GM18511 (cell line): ENCODE data around the gene FUT2.

Experiments
- ATAC-seq: cut with Tn5 transposase; IDR thresholded peaks from one replicate; pipeline ENCODE4 v1.9.1; 2021; ENCODE audit warnings: mild to moderate bottlenecking, moderate library complexity; ENCODE audit not compliant: unreplicated experiment

Gene FUT2

GRCh38 chr19:48724796-48725753 is 29.3 kb downstream of the FUT2 start:
- no peak for ATAC-seq

- ATAC-seq, result no peak
Measured at GRCh38 chr19:48726556-48726955, 30.8 kb downstream of the FUT2 start.

- ATAC-seq, result no peak
Measured at GRCh38 chr19:48728911-48729664, 33.3 kb downstream of the FUT2 start.

GRCh38 chr19:48731452-48731851 is 35.7 kb downstream of the FUT2 start:
- ATAC-seq, result no peak

GRCh38 chr19:48734625-48735024 is 38.9 kb downstream of the FUT2 start:
- no peak for ATAC-seq

- no peak for ATAC-seq
Measured at GRCh38 chr19:48735031-48735615, 39.4 kb downstream of the FUT2 start.

GRCh38 chr19:48737360-48737998 is 41.7 kb downstream of the FUT2 start:
- ATAC-seq, result no peak

- peak; percentile 68 for ATAC-seq
Measured at GRCh38 chr19:48738557-48739403, 43.0 kb downstream of the FUT2 start.

GRCh38 chr19:48739404-48740163 is 43.8 kb downstream of the FUT2 start:
- no peak for ATAC-seq

- ATAC-seq, result no peak
Measured at GRCh38 chr19:48740164-48740972, 44.6 kb downstream of the FUT2 start, which contains the start of gene RASIP1. RASIP1 (minus strand) TSS chr19:48740610; CDS start chr19:48740282, 328 bp downstream.

- ATAC-seq, result no peak
Measured at GRCh38 chr19:48741129-48741999, 45.6 kb downstream of the FUT2 start.

GRCh38 chr19:48742096-48742495 is 46.3 kb downstream of the FUT2 start:
- ATAC-seq, result no peak

GRCh38 chr19:48745208-48745995 is 49.6 kb downstream of the FUT2 start:
- no peak for ATAC-seq

GRCh38 chr19:48746110-48746509 is 50.3 kb downstream of the FUT2 start:
- no peak for ATAC-seq

GRCh38 chr19:48746738-48747575 is 51.2 kb downstream of the FUT2 start, which contains the start of gene IZUMO1:
IZUMO1 (minus strand) TSS chr19:48746909; CDS start chr19:48745859, 1,050 bp downstream.
- no peak for ATAC-seq
